Measurements from ENCODE around the gene TRIM72.
"Not testable (repeated sequence)": the region's sequence is repeated elsewhere in the genome, so short reads cannot be mapped to it uniquely, and the experiment has no call there.

Gene TRIM72

GRCh38 chr16:31258366-31258765, 44.4 kb downstream of the TRIM72 start:
- no peak for DNase-seq

DNA sequence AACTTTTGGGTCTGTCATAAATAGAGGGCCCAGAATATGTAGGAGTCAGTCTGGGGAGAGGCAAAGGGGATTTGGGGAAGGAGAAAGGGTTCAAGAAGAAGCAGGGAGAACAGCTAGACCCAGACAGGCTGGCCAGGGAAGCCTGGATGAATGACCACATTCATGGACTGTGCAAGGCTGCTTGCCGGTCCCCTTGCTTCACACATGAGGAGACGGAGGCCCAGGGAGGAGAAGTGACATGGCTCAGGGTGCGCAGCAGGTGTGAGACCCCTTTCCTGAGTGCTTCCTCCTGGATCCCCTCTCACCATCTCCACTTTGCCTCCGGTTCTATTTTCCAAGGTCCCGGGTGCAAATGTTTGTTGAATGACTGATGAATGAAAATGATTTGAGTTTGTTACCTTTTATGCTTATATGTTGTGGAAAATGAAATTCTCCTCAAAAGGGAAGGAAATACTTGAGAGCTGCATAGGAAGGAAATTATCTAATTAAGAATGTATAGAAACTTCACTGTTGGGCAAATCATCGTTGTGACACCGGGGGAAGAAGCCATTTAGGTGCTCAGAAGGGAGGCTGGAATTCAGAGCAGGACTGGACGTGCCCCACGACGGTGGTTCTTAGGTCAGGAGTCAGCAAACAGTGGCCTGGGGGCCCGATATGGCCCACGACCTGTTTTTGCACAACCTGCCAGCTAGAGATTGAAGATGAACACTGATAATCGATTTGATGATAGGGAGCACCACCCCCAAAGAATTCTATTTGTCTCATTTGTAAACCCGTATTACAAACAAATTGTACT, 46.4 kb downstream of the TRIM72 start:
- DNase-seq: no peak

DNA sequence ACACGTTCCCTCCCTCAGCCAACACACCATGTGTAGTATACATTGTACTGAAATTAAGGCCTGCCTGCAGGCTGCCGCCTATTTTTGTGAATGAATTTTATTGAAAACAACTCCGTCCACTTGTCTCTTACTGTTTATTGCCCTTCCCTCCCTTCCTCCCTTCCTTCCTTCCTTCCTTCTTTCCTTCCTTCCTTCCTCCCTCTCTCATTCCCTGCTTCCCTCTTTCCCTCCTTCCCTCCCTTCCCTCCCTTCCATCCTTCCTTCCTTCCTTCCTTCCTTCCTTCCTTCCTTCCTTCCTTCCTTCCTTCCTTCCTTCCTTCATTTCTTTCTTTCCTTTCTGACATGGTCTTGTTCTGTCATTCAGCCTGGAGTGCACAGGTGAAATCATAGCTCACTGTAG, 48.2 kb downstream of the TRIM72 start:
- no peak for DNase-seq

DNA sequence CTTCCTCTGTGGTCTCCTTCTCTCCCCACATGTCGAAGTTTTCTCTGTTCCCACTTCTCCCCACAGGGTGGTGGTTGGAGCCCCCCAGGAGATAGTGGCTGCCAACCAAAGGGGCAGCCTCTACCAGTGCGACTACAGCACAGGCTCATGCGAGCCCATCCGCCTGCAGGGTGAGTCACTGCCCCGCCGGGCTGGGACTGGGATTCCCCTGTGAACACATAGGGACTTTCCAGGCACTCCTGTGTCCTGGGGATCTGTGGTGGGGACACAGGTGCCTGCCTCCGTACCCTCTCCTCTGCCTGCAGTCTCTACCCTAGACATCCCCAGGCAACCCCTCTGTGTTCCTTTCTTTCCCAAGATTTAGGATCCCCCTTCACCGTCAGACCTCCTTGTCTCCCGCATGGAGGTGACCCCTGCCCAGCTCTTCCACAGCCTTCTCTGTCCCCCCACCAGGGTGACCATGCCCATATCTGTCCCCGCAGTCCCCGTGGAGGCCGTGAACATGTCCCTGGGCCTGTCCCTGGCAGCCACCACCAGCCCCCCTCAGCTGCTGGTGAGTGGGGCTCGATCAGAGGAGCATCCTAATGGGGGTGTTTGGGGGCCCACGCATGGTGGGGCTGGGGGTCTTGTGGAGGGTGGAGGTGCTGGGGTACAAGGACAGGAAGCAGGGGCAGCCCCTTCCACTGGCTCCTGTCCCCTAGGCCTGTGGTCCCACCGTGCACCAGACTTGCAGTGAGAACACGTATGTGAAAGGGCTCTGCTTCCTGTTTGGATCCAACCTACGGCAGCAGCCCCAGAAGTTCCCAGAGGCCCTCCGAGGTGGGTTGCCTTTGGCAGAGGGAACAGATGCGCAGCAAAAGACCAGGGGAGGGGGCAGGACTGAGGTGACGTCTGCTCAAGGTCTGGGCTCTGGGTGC, 51.7 kb downstream of the TRIM72 start:
- peak; percentile 52 for DNase-seq

DNA sequence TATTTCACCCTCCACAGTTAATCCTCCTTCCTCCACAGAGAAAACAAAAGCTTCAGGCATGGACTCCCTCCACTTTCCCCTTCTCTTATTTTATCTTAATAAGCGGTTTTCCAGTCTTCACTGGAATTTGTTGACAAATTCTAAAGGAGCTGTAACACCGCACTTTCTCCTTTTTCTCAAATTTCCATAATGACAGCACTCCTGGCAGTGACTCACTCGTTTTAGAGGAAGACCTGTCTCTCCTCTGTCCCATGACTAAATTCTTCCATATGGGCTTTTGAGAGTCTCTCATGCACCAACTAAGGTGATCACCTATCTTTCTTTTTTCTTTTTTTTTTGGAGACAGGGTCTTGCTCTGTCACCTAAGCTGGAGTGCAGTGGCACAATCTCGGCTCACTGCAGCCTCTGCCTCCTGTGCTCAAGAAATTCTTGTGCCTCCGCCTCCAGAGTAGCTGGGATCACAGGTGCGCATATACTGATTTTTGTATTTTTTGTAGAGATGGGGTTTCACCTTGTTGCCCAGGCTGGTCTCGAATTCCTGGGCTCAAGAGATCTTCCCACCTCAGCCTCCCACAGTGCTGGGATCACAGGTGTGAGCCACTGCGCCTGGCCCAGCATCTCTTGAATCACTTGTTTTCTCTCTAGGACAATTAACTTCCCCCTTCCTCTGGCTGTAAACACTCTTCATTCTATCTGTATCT, 53.6 kb downstream of the TRIM72 start:
- DNase-seq: no peak

GRCh38 chr16:31268033-31268365, 54.1 kb downstream of the TRIM72 start:
- no peak for DNase-seq

GRCh38 chr16:31268891-31269290, 55.0 kb downstream of the TRIM72 start:
- no peak for DNase-seq

DNA sequence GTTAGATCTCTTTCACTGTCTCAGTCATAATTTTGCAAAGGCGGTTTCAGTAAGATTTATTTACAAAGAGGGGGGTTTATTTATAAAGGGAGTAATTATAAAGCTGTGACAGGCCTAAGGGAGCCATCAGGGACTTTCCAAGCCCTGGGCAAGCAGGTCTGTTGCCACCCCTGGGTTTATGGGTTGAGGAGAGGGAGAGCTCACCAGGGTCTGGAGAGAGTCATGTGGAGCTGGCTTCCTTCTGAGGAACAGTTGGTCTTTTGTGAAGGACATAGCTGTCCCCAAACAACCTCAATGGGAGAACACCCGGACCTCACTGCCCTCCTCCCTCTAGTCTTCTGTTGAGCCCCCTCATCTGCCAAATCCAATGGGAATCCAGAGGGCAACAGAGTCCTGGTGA, 55.6 kb downstream of the TRIM72 start:
- no peak for DNase-seq

DNA sequence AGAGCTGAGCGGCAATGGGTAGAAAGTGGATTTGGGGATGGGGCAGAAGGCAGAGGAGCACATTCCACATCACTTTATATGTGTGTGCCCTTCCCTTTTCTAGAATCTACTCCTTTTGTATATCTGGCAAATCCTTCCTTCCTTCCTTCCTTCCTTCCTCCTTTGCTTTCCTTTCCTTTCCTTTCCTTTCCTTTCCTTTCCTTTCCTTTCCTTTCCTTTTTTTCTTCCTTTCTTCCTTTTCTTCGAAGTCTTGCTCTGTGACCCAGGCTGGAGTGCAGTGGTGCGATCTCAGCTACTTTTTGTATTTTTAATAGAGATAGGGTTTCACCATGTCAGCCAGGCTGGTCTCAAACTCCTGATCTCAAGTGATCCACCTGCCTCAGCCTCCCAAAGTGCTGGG, 56.1 kb downstream of the TRIM72 start:
- not testable (repeated sequence) for DNase-seq

- no peak for DNase-seq
Measured at GRCh38 chr16:31270795-31271194, 56.9 kb downstream of the TRIM72 start.

DNA sequence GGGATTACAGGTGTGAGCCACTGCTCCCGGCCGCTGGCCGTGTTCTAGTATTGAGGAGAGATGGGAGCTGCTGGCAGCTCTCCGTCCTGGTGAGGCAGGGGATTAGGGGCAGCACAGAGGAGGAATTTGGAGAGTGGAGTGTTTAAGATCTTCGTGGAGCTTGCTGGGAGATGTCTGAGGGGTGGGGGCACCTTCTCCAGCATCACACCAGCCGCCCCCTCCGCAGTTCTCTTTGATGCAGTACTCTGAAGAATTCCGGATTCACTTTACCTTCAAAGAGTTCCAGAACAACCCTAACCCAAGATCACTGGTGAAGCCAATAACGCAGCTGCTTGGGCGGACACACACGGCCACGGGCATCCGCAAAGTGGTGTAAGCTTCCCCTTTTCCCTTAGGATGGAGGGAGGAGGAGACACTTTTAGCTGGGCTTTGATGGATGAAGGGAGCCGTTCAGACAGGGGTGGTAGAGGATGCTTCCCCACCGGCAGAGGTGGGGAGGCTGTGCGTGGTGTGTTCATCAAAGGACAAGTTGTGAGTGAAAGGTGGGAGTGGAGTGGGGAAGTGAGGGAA, 57.8 kb downstream of the TRIM72 start:
- no peak for DNase-seq

DNA sequence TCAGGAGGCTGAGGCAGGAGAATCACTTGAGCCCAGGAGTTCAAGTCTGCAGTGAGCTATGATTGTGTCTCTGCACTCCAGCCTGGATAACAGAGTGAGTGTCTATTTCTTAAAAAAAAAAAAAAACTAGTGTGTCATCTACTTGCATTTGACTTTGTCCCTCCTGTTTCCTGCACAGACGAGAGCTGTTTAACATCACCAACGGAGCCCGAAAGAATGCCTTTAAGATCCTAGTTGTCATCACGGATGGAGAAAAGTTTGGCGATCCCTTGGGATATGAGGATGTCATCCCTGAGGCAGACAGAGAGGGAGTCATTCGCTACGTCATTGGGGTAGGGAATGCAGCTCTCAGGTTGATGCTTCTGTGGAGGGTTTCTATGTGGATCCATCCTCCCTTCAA, 59.3 kb downstream of the TRIM72 start:
- DNase-seq: no peak

DNA sequence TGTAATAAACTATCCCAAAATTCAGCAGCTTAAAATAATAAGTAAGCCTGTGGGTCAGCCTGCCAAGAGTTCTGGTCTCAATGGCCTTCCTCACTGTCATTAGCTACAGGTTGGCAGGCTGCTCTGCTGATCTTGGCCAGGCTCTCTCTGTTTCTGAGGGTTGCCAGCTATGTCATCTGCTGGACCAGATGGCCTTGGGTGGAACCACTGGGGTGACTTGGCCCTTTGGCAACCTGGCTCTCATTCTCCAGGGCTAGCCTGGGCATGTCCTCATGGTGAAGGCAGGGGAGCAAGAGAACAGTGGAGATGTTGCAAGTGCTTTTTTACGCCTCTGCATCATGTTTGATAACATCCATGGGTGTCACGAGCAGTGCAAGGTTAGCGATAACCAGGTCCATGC, 59.8 kb downstream of the TRIM72 start:
- no peak for DNase-seq

GRCh38 chr16:31274831-31275816, 61.2 kb downstream of the TRIM72 start:
- DNase-seq: no peak

DNA sequence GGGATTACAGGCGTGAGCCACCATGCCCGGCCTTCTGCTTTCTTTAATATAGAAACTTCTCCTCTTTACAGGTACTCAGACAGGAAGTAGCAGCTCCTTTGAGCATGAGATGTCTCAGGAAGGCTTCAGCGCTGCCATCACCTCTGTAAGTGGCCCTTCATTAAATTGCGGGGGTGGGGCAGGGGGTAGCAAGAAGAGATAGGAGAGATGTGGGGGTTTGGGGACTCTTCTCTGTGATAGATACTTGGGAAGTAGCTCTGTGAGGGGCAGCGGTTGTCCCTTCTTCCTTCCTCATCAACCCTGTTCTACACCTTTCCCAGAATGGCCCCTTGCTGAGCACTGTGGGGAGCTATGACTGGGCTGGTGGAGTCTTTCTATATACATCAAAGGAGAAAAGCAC, 62.7 kb downstream of the TRIM72 start:
- DNase-seq: no peak

DNA sequence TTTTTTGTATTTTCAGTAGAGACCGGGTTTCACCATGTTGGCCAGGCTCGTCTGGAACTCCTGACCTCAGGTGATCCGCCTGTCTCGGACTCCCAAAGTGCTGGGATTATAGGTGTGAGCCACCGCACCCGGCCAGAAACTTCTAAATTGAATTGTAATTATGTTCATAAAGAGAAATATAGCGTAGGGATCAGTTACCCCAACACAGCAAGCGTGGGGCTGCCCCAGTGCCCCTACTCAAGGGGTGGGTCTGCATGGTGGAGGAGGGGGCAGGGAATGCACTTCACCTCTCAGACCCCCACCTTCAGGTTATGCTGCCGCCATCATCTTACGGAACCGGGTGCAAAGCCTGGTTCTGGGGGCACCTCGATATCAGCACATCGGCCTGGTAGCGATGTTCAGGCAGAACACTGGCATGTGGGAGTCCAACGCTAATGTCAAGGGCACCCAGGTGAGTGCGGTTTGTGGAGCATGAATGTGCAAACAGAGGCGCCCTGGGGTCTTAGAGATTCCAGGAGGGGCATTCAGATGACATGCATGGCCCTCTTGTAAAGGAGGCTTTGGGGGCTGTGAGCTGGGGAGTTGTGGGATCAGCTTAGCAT, 63.8 kb downstream of the TRIM72 start:
- DNase-seq: no peak

- not testable (repeated sequence) for DNase-seq
Measured at GRCh38 chr16:31278853-31279252, 64.9 kb downstream of the TRIM72 start.

All from activated T-cell treated with anti-CD3 and anti-CD28 coated beads, Interleukin-2, amount 50 U/mL, for 1 hour (primary cell).